A549 (cell line): Measurements from ENCODE around the gene FRZB. TPM values are rescaled to one million over a fixed set of nuclear protein-coding genes. Genes with fewer than 3 reads are reported as not detected.

Experiments used
- ATAC-seq, 2 experiments: fragments of 200-7000 bp in 1 of 2; fragments of >200 bp in 1 of 2; cut with Nextera tagmentation in 1 of 2; cut with Tn5 transposase in 1 of 2; 3 replicates each; pipeline versions ENCODE4 v1.8.0 to v1.9.1; 2018 to 2020; ENCODE audit warnings: mild to moderate bottlenecking in 1 of 2, moderate library complexity in 1 of 2
- CTCF ChIA-PET: fragments of 300-600 bp; sonication (Branson Sonifier 250); formaldehyde crosslinking; extraction: SDS; loops from one replicate; lab custom pipeline; 2021; ENCODE audit warnings: antibody characterized with exemption, inconsistent platforms; lab: Yijun Ruan, JAX
- POLR2A ChIA-PET: fragments of 350-600 bp; formaldehyde crosslinking; extraction: SDS; loops from one replicate; lab custom pipeline; 2021; ENCODE audit warnings: antibody characterized with exemption, inconsistent platforms; lab: Yijun Ruan, JAX
- DNase-seq, 2 experiments: peaks; one replicate each; pipeline versions ENCODE4 v3.0.0 to v3.0.0-alpha.2; 2011 to 2016; ENCODE audit warnings: low read depth in 1 of 2, low spot score in 1 of 2
- FAIRE-seq: peaks from 2 replicates; lab custom pipeline; 2011; peaks lifted over from hg19 to GRCh38; lab: Jason Lieb, UNC
- H3K27ac ChIP-seq, 2 experiments: fragments of >200 bp; sonication (Bioruptor Twin); formaldehyde crosslinking; 3 replicates each; pipeline ENCODE4 v1.5.1; 2016 to 2017
- H3K4me1 ChIP-seq: fragments of >200 bp; sonication (Bioruptor Twin); formaldehyde crosslinking; 3 replicates; pipeline ENCODE4 v1.6.1; 2016
- H3K4me2 ChIP-seq: fragments of >200 bp; sonication (Bioruptor Twin); formaldehyde crosslinking; 3 replicates; pipeline ENCODE4 v1.6.1; 2016
- H3K4me3 ChIP-seq: fragments of >200 bp; sonication (Bioruptor Twin); formaldehyde crosslinking; 3 replicates; pipeline ENCODE4 v1.5.1; 2016
- H3K9me3 ChIP-seq: fragments of >200 bp; sonication (Bioruptor Twin); formaldehyde crosslinking; 3 replicates; pipeline ENCODE4 v1.6.1; 2016
- ATOH8 ChIP-seq: fragments of 250-450 bp; sonication (Bioruptor Pico); IDR thresholded peaks from 2 replicates; pipeline ENCODE4 v1.5.0; 2020; ENCODE audit warnings: low read depth, mild to moderate bottlenecking, moderate library complexity
- CBX2 ChIP-seq: fragments of 200-600 bp; sonication (generic); IDR thresholded peaks from 2 replicates; pipeline ENCODE4 v1.6.1; 2016; ENCODE audit warnings: low read depth, mild to moderate bottlenecking, borderline replicate concordance
- CBX8 ChIP-seq: fragments of 200-600 bp; sonication (generic); IDR thresholded peaks from 2 replicates; pipeline ENCODE4 v1.6.1; 2016
- CHD2 ChIP-seq: fragments of 150-350 bp; IDR thresholded peaks from 2 replicates; pipeline ENCODE4 v1.6.1; 2014; ENCODE audit warnings: low read length; ENCODE audit not compliant: partially characterized antibody
- CHD4 ChIP-seq: fragments of 200-600 bp; sonication (generic); IDR thresholded peaks from 2 replicates; pipeline ENCODE4 v1.6.1; 2016; ENCODE audit warnings: antibody characterized with exemption, mild to moderate bottlenecking, borderline replicate concordance
- E2F6 ChIP-seq: IDR thresholded peaks from 2 replicates; pipeline ENCODE4 v1.6.1; 2012; ENCODE audit warnings: low read depth, borderline replicate concordance
- FOSB ChIP-seq: fragments of 250-450 bp; sonication (Bioruptor Pico); IDR thresholded peaks from 2 replicates; pipeline ENCODE4 v1.5.0; 2020; ENCODE audit warnings: mild to moderate bottlenecking, moderate library complexity
- FOSL2 ChIP-seq, 2 experiments: fragments of 450-650 bp in 1 of 2; fragments of >200 bp in 1 of 2; sonication (Bioruptor Twin) in 1 of 2; formaldehyde crosslinking; IDR thresholded peaks; 2 replicates each; pipeline versions ENCODE4 v1.5.0 to v1.6.1; 2016 to 2020; ENCODE audit warnings: mild to moderate bottlenecking in 1 of 2, moderate library complexity in 1 of 2
- GATA3 ChIP-seq: IDR thresholded peaks from 2 replicates; pipeline ENCODE4 v1.6.1; 2012; ENCODE audit warnings: borderline replicate concordance
- HES2 ChIP-seq: fragments of >200 bp; sonication (Bioruptor Twin); formaldehyde crosslinking; IDR thresholded peaks from 2 replicates; pipeline ENCODE4 v1.6.1; 2016
- HEYL ChIP-seq: fragments of 250-450 bp; sonication (Bioruptor Pico); IDR thresholded peaks from 2 replicates; pipeline ENCODE4 v1.8.0; 2021; ENCODE audit warnings: mild to moderate bottlenecking, moderate library complexity
- HMGXB4 ChIP-seq: fragments of 250-450 bp; sonication (Bioruptor Pico); IDR thresholded peaks from 2 replicates; pipeline ENCODE4 v1.5.0; 2021; ENCODE audit warnings: mild to moderate bottlenecking, moderate library complexity, borderline replicate concordance
- HOXB5 ChIP-seq: fragments of 250-450 bp; sonication (Bioruptor Pico); IDR thresholded peaks from 2 replicates; pipeline ENCODE4 v1.5.0; 2020; ENCODE audit warnings: mild to moderate bottlenecking, moderate library complexity
- JUN ChIP-seq, 2 experiments: fragments of >200 bp; sonication (Bioruptor Twin); formaldehyde crosslinking; IDR thresholded peaks; 2 replicates in 1 of 2; 3 replicates in 1 of 2; pipeline ENCODE4 v1.6.1; 2016 to 2017
- JUNB ChIP-seq: fragments of >200 bp; sonication (Bioruptor Twin); formaldehyde crosslinking; IDR thresholded peaks from 2 replicates; pipeline ENCODE4 v1.6.1; 2016
- KDM1A ChIP-seq: fragments of 200-600 bp; sonication (generic); IDR thresholded peaks from 2 replicates; pipeline ENCODE4 v1.6.1; 2016; ENCODE audit warnings: low read depth, mild to moderate bottlenecking
- MAFK ChIP-seq: fragments of 450-650 bp; IDR thresholded peaks from 2 replicates; pipeline ENCODE4 v1.6.1; 2014; ENCODE audit not compliant: partially characterized antibody
- MAX ChIP-seq: IDR thresholded peaks from 2 replicates; pipeline ENCODE4 v1.6.1; 2012
- MAZ ChIP-seq: fragments of 150-350 bp; IDR thresholded peaks from 2 replicates; pipeline ENCODE4 v1.6.1; 2014; ENCODE audit warnings: antibody characterized with exemption, low read depth, low read length, borderline replicate concordance
- NFE2L2 ChIP-seq: fragments of 150-350 bp; conservative IDR thresholded peaks from 2 replicates; pipeline ENCODE4 v1.6.1; 2014; ENCODE audit warnings: low read length
- NR3C1 ChIP-seq: fragments of >200 bp; sonication (Bioruptor Twin); formaldehyde crosslinking; IDR thresholded peaks from 3 replicates; pipeline ENCODE4 v1.6.1; 2017
- PHF8 ChIP-seq: fragments of 200-600 bp; sonication (generic); IDR thresholded peaks from 2 replicates; pipeline ENCODE4 v1.6.1; 2016; ENCODE audit warnings: low read depth, mild to moderate bottlenecking, antibody characterized with exemption, moderate library complexity, borderline replicate concordance
- POLR2A ChIP-seq: IDR thresholded peaks from 2 replicates; pipeline ENCODE4 v1.6.1; 2012; ENCODE audit warnings: mild to moderate bottlenecking, low read length
- USF2 ChIP-seq: fragments of 450-650 bp; IDR thresholded peaks from 2 replicates; pipeline ENCODE4 v1.6.1; 2014; ENCODE audit warnings: antibody characterized with exemption
- ZC3H11A ChIP-seq: fragments of 450-650 bp; IDR thresholded peaks from 2 replicates; pipeline ENCODE4 v1.6.1; 2014; ENCODE audit warnings: antibody characterized with exemption, mild to moderate bottlenecking
- ZNF302 ChIP-seq: fragments of 250-450 bp; sonication (Bioruptor Pico); IDR thresholded peaks from 2 replicates; pipeline ENCODE4 v1.9.0; 2021; ENCODE audit warnings: inconsistent platforms, mild to moderate bottlenecking, moderate library complexity
- WGBS: methylation state at CpG from one replicate; pipeline ENCODE4 v1.1.6; 2017; ENCODE audit errors: missing lambda C conversion rate; 5-methylcytosine and 5-hydroxymethylcytosine counted together
- polyA plus RNA-seq, 4 experiments: library from polyadenylated mRNA; depleted of rRNA in 3 of 4; stranded (reverse); fragments of >200 nt; fragmentation: RNase III in 1 of 4; extraction: RNeasy Plus Mini Kit Qiagen cat#74134 plus additional on column Dnase treatment in 1 of 4; gene quantifications; 2 replicates in 3 of 4; 3 replicates in 1 of 4; pipeline ENCODE4 v1.2.3, GENCODE V29; 2011 to 2017

Gene FRZB
- polyA plus RNA-seq, 2 of the 4 experiments (the other 2 are of a cell fraction): 0.03 to 0.06 TPM

- ATAC-seq (no peak), DNase-seq (no peak), FAIRE-seq (no peak)
- no peaks in the 10 kb centered on the region for H3K9me3 ChIP-seq
- CTCF ChIA-PET: no interaction called here
- no peak overlapping the region for H3K4me2 ChIP-seq
- no peak overlapping the region for H3K27ac ChIP-seq
- H3K4me1 ChIP-seq: no peaks in the 10 kb centered on the region
- WGBS: 24% methylated on average over 2 of the region's 2 CpGs
- POLR2A ChIA-PET: no interaction called here
- TF ChIP-seq JUN (IDR thresholded peaks at IDR 0.05) (no peak), HMGXB4 (CRISPR knock-in tag) (no peak), ATOH8 (CRISPR knock-in tag) (no peak), CBX2 (no peak), NR3C1 (no peak), NFE2L2 (no peak), GATA3 (no peak), JUNB (no peak), MAX (no peak), MAZ (no peak), KDM1A (no peak), CHD2 (no peak), MAFK (no peak), HEYL (CRISPR knock-in tag) (no peak), ZC3H11A (no peak)
- no peak overlapping the region for H3K4me3 ChIP-seq
Measured at GRCh38 chr2:182798736-182799135, 67.7 kb downstream of the FRZB start.

- no peak overlapping the region for H3K4me3 ChIP-seq
- H3K27ac ChIP-seq: no peak overlapping the region
- H3K4me2 ChIP-seq: no peak overlapping the region
- H3K4me1 ChIP-seq: no peaks in the 10 kb centered on the region
- TF ChIP-seq FOSB (CRISPR knock-in tag): no peak
- TF ChIP-seq E2F6: no peak
- TF ChIP-seq MAZ: no peak
- TF ChIP-seq GATA3: no peak
- TF ChIP-seq CHD4: no peak
- no peak for TF ChIP-seq ZNF302
- TF ChIP-seq HES2: no peak
- TF ChIP-seq PHF8: no peak
- no peak for TF ChIP-seq CBX2
- TF ChIP-seq POLR2A: no peak
- TF ChIP-seq CBX8: no peak
- no peak for TF ChIP-seq FOSL2 (IDR thresholded peaks at IDR 0.05)
- no peak for TF ChIP-seq FOSL2 (CRISPR knock-in tag; IDR thresholded peaks at IDR 0.05)
- no peak for TF ChIP-seq USF2
- TF ChIP-seq HOXB5 (CRISPR knock-in tag): no peak
- TF ChIP-seq, all 56 proteins: peak for 0
- H3K9me3 ChIP-seq: no peaks in the 10 kb centered on the region
- FAIRE-seq: no peak
- no peak for ATAC-seq
- no peak for DNase-seq
- ChIA-PET POLR2A (no interaction called here), CTCF (interaction anchor here (0.6 to 2.2 kb wide), 3 partner anchors 8 to 46 kb away, joined by 3 to 12 read pairs (median 3); no protein-coding TSS in a partner anchor)
- WGBS: 96% methylated on average over 2 of the region's 2 CpGs
Measured at GRCh38 chr2:182792441-182792840, 74.0 kb downstream of the FRZB start.
